Panc1 (cell line): Measurements from ENCODE around the gene LRIT1. TPM values are rescaled to one million over a fixed set of nuclear protein-coding genes. Genes with fewer than 3 reads are reported as not detected.

Source experiments
- ATAC-seq: fragments of 200-7000 bp; cut with Tn5 transposase; 2 replicates; pipeline ENCODE4 v1.9.1; 2020; ENCODE audit warnings: mild to moderate bottlenecking, moderate library complexity
- BruUV-seq: library from RNA; stranded (reverse); fragments of 400-500 nt; replicated peaks from 2 replicates; lab custom pipeline; 2021; lab: Mats Ljungman, UMichigan
- CTCF ChIA-PET: fragments of 300-600 bp; sonication (Branson Sonifier 250); formaldehyde crosslinking; loops from one replicate; lab custom pipeline; 2022; ENCODE audit warnings: antibody characterized with exemption; lab: Charles Lee
- POLR2A ChIA-PET: fragments of 300-600 bp; sonication (Branson Sonifier 250); formaldehyde crosslinking; loops from one replicate; lab custom pipeline; 2022; ENCODE audit warnings: antibody characterized with exemption; lab: Charles Lee
- DNase-seq: peaks from one replicate; pipeline ENCODE4 v3.0.0-alpha.2; 2010; ENCODE audit warnings: low read depth, low spot score
- H3K27ac ChIP-seq: 2 replicates; pipeline ENCODE4 v1.5.1; 2011; ENCODE audit warnings: mild to moderate bottlenecking, low read length, inconsistent platforms
- H3K27me3 ChIP-seq: fragments of 200-500 bp; sonication (Bioruptor generic); 2 replicates; pipeline ENCODE4 v1.6.0; 2014; ENCODE audit warnings: low read length, inconsistent platforms; ENCODE audit not compliant: control insufficient read depth, insufficient read depth
- H3K36me3 ChIP-seq: fragments of 200-500 bp; sonication (Bioruptor generic); 2 replicates; pipeline ENCODE4 v1.5.1; 2014; ENCODE audit warnings: inconsistent platforms, mild to moderate bottlenecking, low read length, moderate library complexity; ENCODE audit not compliant: control insufficient read depth, insufficient read depth
- H3K4me1 ChIP-seq: 2 replicates; pipeline ENCODE4 v1.5.1; 2011; ENCODE audit warnings: inconsistent platforms, mild to moderate bottlenecking, low read length, moderate library complexity; ENCODE audit not compliant: control insufficient read depth, insufficient read depth
- H3K4me3 ChIP-seq, 2 experiments: 2 replicates each; pipeline ENCODE4 v1.5.1; 2011 to 2012; ENCODE audit warnings: low read depth in 2 of 2, low read length in 2 of 2, mild to moderate bottlenecking in 2 of 2, inconsistent platforms in 1 of 2, moderate library complexity in 1 of 2
- H3K9me3 ChIP-seq: fragments of 200-500 bp; sonication (Bioruptor generic); 2 replicates; pipeline ENCODE4 v1.5.1; 2014; ENCODE audit warnings: low read depth, mild to moderate bottlenecking, inconsistent platforms, low read length, moderate library complexity; ENCODE audit not compliant: control insufficient read depth, insufficient read depth
- POLR2AphosphoS5 ChIP-seq: IDR thresholded peaks from 2 replicates; pipeline ENCODE4 v1.6.1; 2012; ENCODE audit warnings: mild to moderate bottlenecking, low read depth, low read length, moderate library complexity
- REST ChIP-seq, 2 experiments: IDR thresholded peaks; 2 replicates each; pipeline ENCODE4 v1.6.1; 2011 to 2012; ENCODE audit warnings: low read depth in 2 of 2, control low read depth in 1 of 2, low read length in 1 of 2, mild to moderate bottlenecking in 1 of 2, moderate library complexity in 1 of 2; ENCODE audit not compliant: insufficient read depth in 1 of 2
- SIN3A ChIP-seq: IDR thresholded peaks from 2 replicates; pipeline ENCODE4 v1.6.1; 2012; ENCODE audit warnings: low read depth, mild to moderate bottlenecking, low read length, moderate library complexity, borderline replicate concordance; ENCODE audit not compliant: insufficient read depth
- TCF7L2 ChIP-seq: IDR thresholded peaks from 2 replicates; pipeline ENCODE4 v1.6.1; 2011; ENCODE audit warnings: mild to moderate bottlenecking, low read depth, low read length, inconsistent platforms
- in situ Hi-C: cut with HindIII; loops from 2 replicates; pipeline ENCODE4 v1.10.0; 2016; ENCODE audit warnings: low sequenced_read_pairs, low pct_unique_long_range_greater_than_20kb
- intact Hi-C: fragments of 100-400 bp; cut with micrococcal nuclease; formaldehyde crosslinking; loops from one replicate; pipeline ENCODE4 v1.10.0; 2022; ENCODE audit not compliant: unreplicated experiment
- total RNA-seq: library from RNA; stranded (reverse); gene quantifications from one replicate; pipeline ENCODE4 v1.2.1, GENCODE V29; 2021; ENCODE audit not compliant: unreplicated experiment
- TF ChIP-seq, protein P1 (sequence below): fragments of 450-650 bp; IDR thresholded peaks from 2 replicates; pipeline ENCODE4 v1.5.1; 2017; ENCODE audit warnings: mild to moderate bottlenecking

LRIT1 gene
- total RNA-seq, 1 experiment from 2014 or later, result not detected

DNA sequence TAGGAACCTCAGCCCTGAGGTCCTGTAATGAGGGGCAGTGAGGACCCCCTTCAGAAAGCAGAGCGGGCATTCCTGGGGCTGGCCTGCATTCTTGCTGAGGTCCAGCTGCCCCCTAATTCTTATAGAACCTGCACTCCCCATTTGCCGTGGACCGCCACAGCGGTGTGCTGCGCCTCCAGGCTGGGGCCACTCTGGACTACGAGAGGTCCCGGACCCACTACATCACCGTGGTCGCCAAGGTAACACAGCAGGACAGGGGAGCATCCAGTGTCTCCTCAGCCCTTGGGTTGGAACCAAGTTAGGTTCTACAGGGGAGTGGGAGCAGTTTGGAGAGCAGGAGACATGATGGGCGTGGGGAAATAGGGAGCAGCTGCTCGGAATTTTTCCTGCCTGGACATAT is 39.7 kb downstream of the LRIT1 start:
- ATAC-seq, result no peak
- no peaks in the 10 kb centered on the region for H3K36me3 ChIP-seq
- no peaks in the 10 kb centered on the region for H3K9me3 ChIP-seq
- BruUV-seq, result no TSS peak
- H3K27ac ChIP-seq, result no peak overlapping the region
- in situ Hi-C loops (no loop called here), intact Hi-C loops (no loop called here)
- no peak for DNase-seq
- no peak overlapping the region for H3K4me3 ChIP-seq
- POLR2A ChIA-PET, result no interaction called here
- no peaks in the 10 kb centered on the region; the same call in 1 of the 2 replicates for H3K4me1 ChIP-seq
- CTCF ChIA-PET, result no interaction called here
- H3K27me3 ChIP-seq, result peaks cover 19% of the 10 kb centered on the region
- no peak for TF ChIP-seq REST (IDR thresholded peaks at IDR 0.05; ENCODE audit: insufficient read depth in 1 of 2, low read depth in 2 of 2, low read length in 1 of 2)

DNA sequence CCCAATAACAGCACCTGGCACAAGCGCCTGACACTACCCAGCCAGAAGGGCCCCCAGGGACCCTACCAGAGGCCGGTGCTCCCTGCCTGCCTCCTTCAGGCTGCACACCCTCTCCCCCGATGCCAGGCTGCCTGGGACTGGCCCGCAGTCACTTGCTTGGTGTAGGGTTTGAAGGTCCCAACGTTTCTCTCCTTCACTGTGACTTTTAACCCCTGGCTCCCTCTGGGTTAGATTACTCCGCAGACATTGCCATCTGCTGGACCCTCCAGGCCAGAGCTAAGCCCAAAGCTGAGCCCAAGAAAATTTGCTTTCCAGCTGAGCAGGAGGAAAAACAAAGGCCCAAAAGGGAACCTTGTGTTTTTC is 40.1 kb downstream of the LRIT1 start:
- TF ChIP-seq, protein P1, sequence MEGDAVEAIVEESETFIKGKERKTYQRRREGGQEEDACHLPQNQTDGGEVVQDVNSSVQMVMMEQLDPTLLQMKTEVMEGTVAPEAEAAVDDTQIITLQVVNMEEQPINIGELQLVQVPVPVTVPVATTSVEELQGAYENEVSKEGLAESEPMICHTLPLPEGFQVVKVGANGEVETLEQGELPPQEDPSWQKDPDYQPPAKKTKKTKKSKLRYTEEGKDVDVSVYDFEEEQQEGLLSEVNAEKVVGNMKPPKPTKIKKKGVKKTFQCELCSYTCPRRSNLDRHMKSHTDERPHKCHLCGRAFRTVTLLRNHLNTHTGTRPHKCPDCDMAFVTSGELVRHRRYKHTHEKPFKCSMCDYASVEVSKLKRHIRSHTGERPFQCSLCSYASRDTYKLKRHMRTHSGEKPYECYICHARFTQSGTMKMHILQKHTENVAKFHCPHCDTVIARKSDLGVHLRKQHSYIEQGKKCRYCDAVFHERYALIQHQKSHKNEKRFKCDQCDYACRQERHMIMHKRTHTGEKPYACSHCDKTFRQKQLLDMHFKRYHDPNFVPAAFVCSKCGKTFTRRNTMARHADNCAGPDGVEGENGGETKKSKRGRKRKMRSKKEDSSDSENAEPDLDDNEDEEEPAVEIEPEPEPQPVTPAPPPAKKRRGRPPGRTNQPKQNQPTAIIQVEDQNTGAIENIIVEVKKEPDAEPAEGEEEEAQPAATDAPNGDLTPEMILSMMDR, result no peak
- no peak for TF ChIP-seq POLR2AphosphoS5
- TF ChIP-seq TCF7L2, result no peak
- no peak for TF ChIP-seq REST (IDR thresholded peaks at IDR 0.05; ENCODE audit: insufficient read depth in 1 of 2, low read depth in 2 of 2, low read length in 1 of 2)
- TF ChIP-seq SIN3A, result no peak
- H3K36me3 ChIP-seq, result no peaks in the 10 kb centered on the region
- BruUV-seq, result no TSS peak
- POLR2A ChIA-PET, result no interaction called here
- H3K27me3 ChIP-seq, result peaks cover 19% of the 10 kb centered on the region
- CTCF ChIA-PET, result no interaction called here
- intact Hi-C loops, result no loop called here
- H3K4me1 ChIP-seq, result peaks cover 2% of the 10 kb centered on the region
- no peak overlapping the region for H3K27ac ChIP-seq
- no peaks in the 10 kb centered on the region for H3K9me3 ChIP-seq
- H3K4me3 ChIP-seq, result no peak overlapping the region
- ATAC-seq (no peak), DNase-seq (no peak)
- in situ Hi-C loops, result no loop called here
